Karpas-422 (cell line): ENCODE measurements around the gene HECW1. TPM values are rescaled to one million over a fixed set of nuclear protein-coding genes. Genes with fewer than 3 reads are reported as not detected.

Experiments used
- DNase-seq: peaks from one replicate; pipeline ENCODE4 v3.0.0-alpha.2; 2015
- H2AFZ ChIP-seq: fragments of 200-600 bp; sonication (generic); 2 replicates; pipeline ENCODE4 v1.6.1; 2014; ENCODE audit warnings: antibody characterized with exemption, low read length, mixed read lengths
- H3K27ac ChIP-seq: fragments of 200-600 bp; sonication (generic); 2 replicates; pipeline ENCODE4 v1.5.1; 2014; ENCODE audit warnings: mild to moderate bottlenecking, low read length, moderate library complexity
- H3K27me3 ChIP-seq: fragments of 200-600 bp; sonication (generic); 2 replicates; pipeline ENCODE4 v1.6.1; 2014; ENCODE audit warnings: low read length, mixed read lengths
- H3K36me3 ChIP-seq: fragments of 200-600 bp; sonication (generic); 2 replicates; pipeline ENCODE4 v1.6.1; 2014; ENCODE audit warnings: low read length, mixed read lengths; ENCODE audit not compliant: insufficient read depth
- H3K4me1 ChIP-seq: fragments of 200-600 bp; sonication (generic); 2 replicates; pipeline ENCODE4 v1.6.1; 2014; ENCODE audit warnings: mild to moderate bottlenecking, low read length, mixed read lengths
- H3K4me2 ChIP-seq: fragments of 200-600 bp; sonication (generic); 2 replicates; pipeline ENCODE4 v1.6.1; 2014; ENCODE audit warnings: low read length, low read depth, mild to moderate bottlenecking; ENCODE audit not compliant: poor library complexity, severe bottlenecking
- H3K4me3 ChIP-seq: fragments of 200-600 bp; sonication (generic); 2 replicates; pipeline ENCODE4 v1.5.1; 2014; ENCODE audit warnings: mild to moderate bottlenecking, antibody characterized with exemption, low read length, mixed read lengths
- H3K79me2 ChIP-seq: fragments of 200-600 bp; sonication (generic); 2 replicates; pipeline ENCODE4 v1.6.1; 2014; ENCODE audit warnings: mild to moderate bottlenecking, low read length, mixed read lengths
- H3K9ac ChIP-seq: fragments of 200-600 bp; sonication (generic); 2 replicates; pipeline ENCODE4 v1.6.0; 2014; ENCODE audit warnings: low read length
- H3K9me2 ChIP-seq: fragments of 200-600 bp; sonication (generic), shearing (Covaris generic); replicated peaks from 2 replicates; pipeline ENCODE4 v1.6.0; 2014; ENCODE audit warnings: mild to moderate bottlenecking, low read length, moderate library complexity; ENCODE audit not compliant: insufficient read depth
- H3K9me3 ChIP-seq: fragments of 300-700, 200-600 bp; sonication (generic); 2 replicates; pipeline ENCODE4 v1.6.1; 2014; ENCODE audit warnings: low read length, mixed read lengths
- H4K20me1 ChIP-seq: fragments of 200-600 bp; sonication (generic); 2 replicates; pipeline ENCODE4 v1.6.1; 2014; ENCODE audit warnings: mild to moderate bottlenecking, antibody characterized with exemption, low read length, low read depth; ENCODE audit not compliant: insufficient read depth
- total RNA-seq: library from RNA; depleted of rRNA; stranded (reverse); fragments of >200 nt; shearing (Covaris generic); gene quantifications from 2 replicates; pipeline ENCODE4 v1.2.3, GENCODE V29; 2014; ENCODE audit warnings: low replicate concordance

Gene HECW1
- total RNA-seq, 1 experiment from 2014 or later: not detected

- H3K27ac ChIP-seq: no peak overlapping the region
- H3K36me3 ChIP-seq: no peaks in the 10 kb centered on the region
- H3K9me3 ChIP-seq: no peaks in the 10 kb centered on the region
- no peak overlapping the region for H3K4me2 ChIP-seq
- H3K9ac ChIP-seq: no peak overlapping the region
- no peaks in the 10 kb centered on the region for H3K9me2 ChIP-seq
- H3K79me2 ChIP-seq: no peaks in the 10 kb centered on the region
- no peaks in the 10 kb centered on the region for H3K27me3 ChIP-seq
- 0 out of 2 replicates have a peak, but pooled peaks cover 3% of the 10 kb centered on the region for H3K4me1 ChIP-seq
- DNase-seq: no peak
- H4K20me1 ChIP-seq: no peaks in the 10 kb centered on the region
- H3K4me3 ChIP-seq: no peak overlapping the region
- no peak overlapping the region for H2AFZ ChIP-seq
Observed at GRCh38 chr7:43306404-43306803, 194.0 kb downstream of the HECW1 start.

- H3K36me3 ChIP-seq: no peaks in the 10 kb centered on the region
- H2AFZ ChIP-seq: no peak overlapping the region
- no peak for DNase-seq
- no peak overlapping the region for H3K27ac ChIP-seq
- H3K27me3 ChIP-seq: no peaks in the 10 kb centered on the region
- no peak overlapping the region for H3K4me2 ChIP-seq
- H3K9me3 ChIP-seq: no peaks in the 10 kb centered on the region
- no peak overlapping the region for H3K9ac ChIP-seq
- H3K9me2 ChIP-seq: no peaks in the 10 kb centered on the region
- no peaks in the 10 kb centered on the region for H4K20me1 ChIP-seq
- H3K4me1 ChIP-seq: 0 out of 2 replicates have a peak, but pooled peaks cover 3% of the 10 kb centered on the region
- no peaks in the 10 kb centered on the region for H3K79me2 ChIP-seq
- no peak overlapping the region for H3K4me3 ChIP-seq
Observed at GRCh38 chr7:43307522-43307921, 195.1 kb downstream of the HECW1 start.

- Histone ChIP-seq H3K9ac (no peak overlapping the region), H4K20me1 (no peaks in the 10 kb centered on the region), H3K4me2 (no peak overlapping the region), H2AFZ (no peak overlapping the region), H3K79me2 (no peaks in the 10 kb centered on the region), H3K27ac (no peak overlapping the region), H3K4me1 (0 out of 2 replicates have a peak, but pooled peaks cover 3% of the 10 kb centered on the region), H3K4me3 (no peak overlapping the region), H3K27me3 (no peaks in the 10 kb centered on the region), H3K36me3 (no peaks in the 10 kb centered on the region), H3K9me2 (no peaks in the 10 kb centered on the region), H3K9me3 (no peaks in the 10 kb centered on the region)
- no peak for DNase-seq
Observed at GRCh38 chr7:43308913-43309705, 196.7 kb downstream of the HECW1 start.

- Histone ChIP-seq H3K4me2 (no peak overlapping the region), H3K9ac (no peak overlapping the region)
Observed at GRCh38 chr7:43309706-43310022, 197.2 kb downstream of the HECW1 start.

GRCh38 chr7:43311052-43311451 is 198.6 kb downstream of the HECW1 start:
- H3K9ac ChIP-seq: no peak overlapping the region
- no peaks in the 10 kb centered on the region for H3K79me2 ChIP-seq
- H4K20me1 ChIP-seq: no peaks in the 10 kb centered on the region
- no peaks in the 10 kb centered on the region for H3K36me3 ChIP-seq
- H2AFZ ChIP-seq: no peak overlapping the region
- no peak overlapping the region for H3K27ac ChIP-seq
- H3K9me2 ChIP-seq: no peaks in the 10 kb centered on the region
- DNase-seq: no peak
- no peaks in the 10 kb centered on the region for H3K9me3 ChIP-seq
- no peak overlapping the region for H3K4me3 ChIP-seq
- no peaks in the 10 kb centered on the region for H3K27me3 ChIP-seq
- H3K4me1 ChIP-seq: 0 out of 2 replicates have a peak, but pooled peaks cover 3% of the 10 kb centered on the region
- no peak overlapping the region for H3K4me2 ChIP-seq

More at GRCh38 chr7:43309706-43310022, 197.2 kb downstream of the HECW1 start:
- DNase-seq: no peak
- no peaks in the 10 kb centered on the region for H3K36me3 ChIP-seq
- H3K4me3 ChIP-seq: no peak overlapping the region
- no peaks in the 10 kb centered on the region for H3K9me2 ChIP-seq
- no peaks in the 10 kb centered on the region for H4K20me1 ChIP-seq
- no peaks in the 10 kb centered on the region for H3K27me3 ChIP-seq
- H3K9me3 ChIP-seq: no peaks in the 10 kb centered on the region
- 0 out of 2 replicates have a peak, but pooled peaks cover 3% of the 10 kb centered on the region for H3K4me1 ChIP-seq
- H3K27ac ChIP-seq: no peak overlapping the region
- H3K79me2 ChIP-seq: no peaks in the 10 kb centered on the region
- no peak overlapping the region for H2AFZ ChIP-seq

GRCh38 chr7:43311694-43312093 is 199.2 kb downstream of the HECW1 start:
- Histone ChIP-seq H3K9me2 (no peaks in the 10 kb centered on the region), H3K27me3 (no peaks in the 10 kb centered on the region), H3K4me2 (no peak overlapping the region), H3K79me2 (no peaks in the 10 kb centered on the region), H3K27ac (no peak overlapping the region), H3K9ac (no peak overlapping the region), H3K36me3 (no peaks in the 10 kb centered on the region), H2AFZ (no peak overlapping the region), H3K9me3 (no peaks in the 10 kb centered on the region), H3K4me3 (no peak overlapping the region), H4K20me1 (no peaks in the 10 kb centered on the region), H3K4me1 (no peaks in the 10 kb centered on the region)
- DNase-seq: no peak

- Histone ChIP-seq H3K4me2 (no peak overlapping the region), H3K79me2 (no peaks in the 10 kb centered on the region), H2AFZ (no peak overlapping the region), H3K9ac (no peak overlapping the region), H3K9me3 (no peaks in the 10 kb centered on the region), H3K27me3 (no peaks in the 10 kb centered on the region), H3K4me1 (no peaks in the 10 kb centered on the region), H3K36me3 (no peaks in the 10 kb centered on the region), H3K27ac (no peak overlapping the region), H3K4me3 (no peak overlapping the region), H4K20me1 (no peaks in the 10 kb centered on the region), H3K9me2 (no peaks in the 10 kb centered on the region)
- no peak for DNase-seq
Observed at GRCh38 chr7:43313628-43314378, 201.4 kb downstream of the HECW1 start.

GRCh38 chr7:43314379-43315158 is 202.1 kb downstream of the HECW1 start:
- Histone ChIP-seq H3K79me2 (no peaks in the 10 kb centered on the region), H3K4me2 (no peak overlapping the region), H3K27ac (no peak overlapping the region), H4K20me1 (no peaks in the 10 kb centered on the region), H2AFZ (no peak overlapping the region), H3K4me3 (no peak overlapping the region), H3K4me1 (no peaks in the 10 kb centered on the region), H3K9me2 (no peaks in the 10 kb centered on the region), H3K36me3 (no peaks in the 10 kb centered on the region), H3K9me3 (no peaks in the 10 kb centered on the region), H3K27me3 (no peaks in the 10 kb centered on the region), H3K9ac (no peak overlapping the region)
- no peak for DNase-seq
